Common myeloid progenitor, CD34-positive (primary cell): ENCODE results near the gene SIPA1.

Experiments
- CTCF ChIA-PET: fragments of 350-600 bp; sonication (Branson Sonifier 250); formaldehyde crosslinking; loops from one replicate; lab custom pipeline; 2021; ENCODE audit warnings: antibody characterized with exemption; lab: Charles Lee
- POLR2A ChIA-PET: fragments of 350-600 bp; sonication (Branson Sonifier 250); formaldehyde crosslinking; loops from one replicate; lab custom pipeline; 2021; ENCODE audit warnings: antibody characterized with exemption; lab: Charles Lee
- DNase-seq, 3 donors: peaks; one replicate each; pipeline versions ENCODE4 v3.0.0 to v3.0.0-alpha.2; 2013
- H3K27ac ChIP-seq, 2 experiments: 1 replicate in 1 of 2; 2 replicates in 1 of 2; pipeline ENCODE4 v1.7.0; 2013; ENCODE audit warnings: inconsistent platforms in 2 of 2, low read length in 2 of 2, mild to moderate bottlenecking in 2 of 2, low read depth in 1 of 2, moderate library complexity in 1 of 2; ENCODE audit not compliant: severe bottlenecking in 2 of 2, insufficient read depth in 1 of 2, poor library complexity in 1 of 2
- H3K27me3 ChIP-seq, 5 experiments: replicated peaks in 2 of 5; 1 replicate in 3 of 5; 2 replicates in 2 of 5; pipeline versions ENCODE4 v1.6.1 to v1.7.0; 2013; ENCODE audit warnings: low read length in 4 of 5, mild to moderate bottlenecking in 2 of 5, moderate library complexity in 2 of 5, inconsistent platforms in 1 of 5; ENCODE audit not compliant: insufficient read depth in 5 of 5, control insufficient read depth in 4 of 5
- H3K36me3 ChIP-seq, 4 experiments: 1 replicate in 2 of 4; 2 replicates in 2 of 4; pipeline versions ENCODE4 v1.6.1 to v1.7.0; 2013; ENCODE audit warnings: low read length in 3 of 4, control low read depth in 1 of 4, mild to moderate bottlenecking in 1 of 4; ENCODE audit not compliant: control insufficient read depth in 4 of 4, insufficient read depth in 4 of 4
- H3K4me1 ChIP-seq, 4 experiments: 1 replicate in 3 of 4; 2 replicates in 1 of 4; pipeline versions ENCODE4 v1.6.1 to v1.7.1; 2013; ENCODE audit warnings: low read length in 3 of 4, mild to moderate bottlenecking in 3 of 4, control low read depth in 1 of 4, inconsistent platforms in 1 of 4, moderate library complexity in 1 of 4; ENCODE audit not compliant: control insufficient read depth in 4 of 4, insufficient read depth in 4 of 4; ENCODE audit errors: control extremely low read depth in 1 of 4
- H3K4me3 ChIP-seq, 7 experiments: 1 replicate in 4 of 7; 2 replicates in 3 of 7; pipeline versions ENCODE4 v1.5.1 to v1.7.0; 2013; ENCODE audit warnings: mild to moderate bottlenecking in 7 of 7, low read length in 6 of 7, moderate library complexity in 6 of 7, inconsistent platforms in 2 of 7, low read depth in 2 of 7, control low read depth in 1 of 7; ENCODE audit not compliant: insufficient read depth in 4 of 7, control insufficient read depth in 1 of 7; ENCODE audit errors: extremely low read depth in 1 of 7
- H3K9me3 ChIP-seq, 5 experiments: 1 replicate in 4 of 5; 2 replicates in 1 of 5; pipeline versions ENCODE4 v1.6.1 to v1.7.1; 2013; ENCODE audit warnings: low read length in 4 of 5, mild to moderate bottlenecking in 2 of 5, inconsistent platforms in 1 of 5, low read depth in 1 of 5, moderate library complexity in 1 of 5; ENCODE audit not compliant: control insufficient read depth in 4 of 5, insufficient read depth in 2 of 5; ENCODE audit errors: control extremely low read depth in 1 of 5
- WGBS: methylation state at CpG from one replicate; pipeline ENCODE4 v1.1.5; 2013; ENCODE audit not compliant: insufficient coverage; 5-methylcytosine and 5-hydroxymethylcytosine counted together

Gene SIPA1

GRCh38 chr11:65644837-65645236 lies 6.9 kb downstream of the SIPA1 start:
- H3K9me3 ChIP-seq: no peaks in the 10 kb centered on the region
- DNase-seq: no peak
- peaks cover 2 to 41% (median 37%) of the 10 kb centered on the region in 4 experiments for H3K4me1 ChIP-seq
- no peak overlapping the region for H3K4me3 ChIP-seq
- peak overlapping the region in 1 of 2 experiments; percentile 5 for H3K27ac ChIP-seq
- H3K27me3 ChIP-seq: no peaks in the 10 kb centered on the region
- WGBS: 92% methylated on average over 9 of the region's 11 CpGs
- H3K36me3 ChIP-seq: peaks cover 0 to 71% (median 47%) of the 10 kb centered on the region in 4 experiments
- ChIA-PET CTCF (interaction anchor here (1.0 to 1.5 kb wide), 3 partner anchors 11 to 24 kb away, joined by 3 read pairs; no protein-coding TSS in a partner anchor), POLR2A (no interaction called here)

GRCh38 chr11:65645710-65646109 lies 7.8 kb downstream of the SIPA1 start:
- WGBS: 94% methylated on average over 9 of the region's 10 CpGs
- Histone ChIP-seq H3K27me3 (no peaks in the 10 kb centered on the region), H3K27ac (no peak overlapping the region), H3K4me1 (peaks cover 0 to 38% (median 29%) of the 10 kb centered on the region in 4 experiments), H3K4me3 (no peak overlapping the region), H3K36me3 (peaks cover 0 to 80% (median 55%) of the 10 kb centered on the region in 4 experiments), H3K9me3 (no peaks in the 10 kb centered on the region)
- DNase-seq: no peak
- POLR2A ChIA-PET: no interaction called here
- CTCF ChIA-PET: interaction anchor here (1.0 kb wide), 1 partner anchor 18 kb away, joined by 3 read pairs; no protein-coding TSS in a partner anchor

GRCh38 chr11:65646288-65646957 lies 8.5 kb downstream of the SIPA1 start:
- no peaks in the 10 kb centered on the region for H3K27me3 ChIP-seq
- H3K36me3 ChIP-seq: peaks cover 0 to 86% (median 59%) of the 10 kb centered on the region in 4 experiments
- H3K9me3 ChIP-seq: no peaks in the 10 kb centered on the region
- ChIA-PET CTCF (no interaction called here), POLR2A (no interaction called here)
- H3K4me3 ChIP-seq: no peak overlapping the region
- H3K4me1 ChIP-seq: peaks cover 0 to 36% (median 25%) of the 10 kb centered on the region in 4 experiments
- 98% methylated on average over 67 of the region's 68 CpGs for WGBS
- DNase-seq: no peak
- H3K27ac ChIP-seq: no peak overlapping the region

GRCh38 chr11:65646958-65647701 lies 9.2 kb downstream of the SIPA1 start:
- Histone ChIP-seq H3K27me3 (no peaks in the 10 kb centered on the region), H3K4me3 (no peak overlapping the region), H3K4me1 (peaks cover 6 to 36% (median 25%) of the 10 kb centered on the region in 4 experiments), H3K36me3 (peaks cover 0 to 86% (median 59%) of the 10 kb centered on the region in 4 experiments), H3K27ac (no peak overlapping the region), H3K9me3 (no peaks in the 10 kb centered on the region)
- 96% methylated on average over 80 of the region's 87 CpGs for WGBS
- DNase-seq: no peak
- POLR2A ChIA-PET: no interaction called here
- CTCF ChIA-PET: no interaction called here

- ChIA-PET POLR2A (no interaction called here), CTCF (interaction anchor here (1.4 to 6.5 kb wide), 5 partner anchors 9 to 23 kb away, joined by 3 to 54 read pairs (median 5); partner anchors contain the start of gene SIPA1)
- H3K4me3 ChIP-seq: no peak overlapping the region
- H3K36me3 ChIP-seq: peaks cover 0 to 79% (median 53%) of the 10 kb centered on the region in 4 experiments
- no peak for DNase-seq
- H3K27me3 ChIP-seq: no peaks in the 10 kb centered on the region
- WGBS: 96% methylated on average over 12 of the region's 12 CpGs
- no peak overlapping the region for H3K27ac ChIP-seq
- peaks cover 13 to 35% (median 26%) of the 10 kb centered on the region in 4 experiments for H3K4me1 ChIP-seq
- H3K9me3 ChIP-seq: no peaks in the 10 kb centered on the region
Measured at GRCh38 chr11:65648997-65649493, 11.1 kb downstream of the SIPA1 start.

GRCh38 chr11:65649656-65650546 lies 12.0 kb downstream of the SIPA1 start:
- H3K27me3 ChIP-seq: no peaks in the 10 kb centered on the region
- ChIA-PET POLR2A (interaction anchor here (4.8 kb wide), 1 partner anchor 9 kb away, joined by 43 read pairs; no protein-coding TSS in a partner anchor), CTCF (interaction anchor here (0.5 to 7.6 kb wide), 7 partner anchors 8 to 164 kb away, joined by 3 to 54 read pairs (median 5); partner anchors contain the start of gene SIPA1)
- peaks cover 0 to 79% (median 56%) of the 10 kb centered on the region in 4 experiments for H3K36me3 ChIP-seq
- H3K4me1 ChIP-seq: peaks cover 13 to 42% (median 33%) of the 10 kb centered on the region in 4 experiments
- no peaks in the 10 kb centered on the region for H3K9me3 ChIP-seq
- DNase-seq: no peak
- WGBS: 92% methylated on average over 16 of the region's 16 CpGs
- H3K4me3 ChIP-seq: no peak overlapping the region
- H3K27ac ChIP-seq: no peak overlapping the region
